ENCODE results near the gene TAL2. TPM values are rescaled to one million over a fixed set of nuclear protein-coding genes. Genes with fewer than 3 reads are reported as not detected.

Gene TAL2
- total and polyA plus RNA-seq, 9 of the 15 experiments (the other 6 are each of a cell fraction or from before 2014, with no cell fraction given): 0.21 to 3.7 (median 1.1) TPM; not detected in 1

- no peak overlapping the region for H3K4me2 ChIP-seq (ENCODE audit: insufficient read depth, low read length)
- no peak overlapping the region for H3K9ac ChIP-seq (ENCODE audit: insufficient read depth in 1 of 2, low read depth in 2 of 2, low read length in 2 of 2)
- 24% methylated on average over 4 of the region's 4 CpGs for WGBS (ENCODE audit: insufficient coverage, low coverage, missing lambda C conversion rate)
- no peaks in the 10 kb centered on the region for H3K9me1 ChIP-seq (ENCODE audit: control insufficient read depth, insufficient read depth, low read length)
- in situ Hi-C loops (cut with MboI): no loop called here
- H4K20me1 ChIP-seq (replicated peaks; ENCODE audit: control insufficient read depth, insufficient read depth, low read length): no peaks in the 10 kb centered on the region
- peaks cover 0 to 4% of the 10 kb centered on the region in 2 experiments; a peak in 2 of 5 replicates for H3K4me1 ChIP-seq (replicated peaks in 1 of 2; ENCODE audit: control insufficient read depth in 2 of 2, insufficient read depth in 2 of 2, low read length in 2 of 2)
- FAIRE-seq (peak; percentile 49), DNase-seq (ENCODE audit: extremely low read depth in 1 of 4, low spot score in 3 of 4) (no peak), ATAC-seq (no peak)
- H3K27ac ChIP-seq (ENCODE audit: extremely low read depth, low read depth, low read length): no peak overlapping the region
- ChIA-PET CTCF (ENCODE audit: low intra/inter-chr PET ratio) (no interaction called here), POLR2A (interaction anchor here (0.7 to 1.7 kb wide), 2 partner anchors 27 to 31 kb away, joined by 3 read pairs; partner anchors contain the start of gene TMEM38B)
- H3K79me2 ChIP-seq (ENCODE audit: control insufficient read depth, insufficient read depth, low read length): no peaks in the 10 kb centered on the region
- no peak overlapping the region for H2AFZ ChIP-seq (ENCODE audit: low read depth, low read length)
- TF ChIP-seq CBX8 (IDR thresholded peaks at IDR 0.05; ENCODE audit: borderline replicate concordance, extremely low read depth, low read depth, low read length, poor library complexity, severe bottlenecking) (no peak), KDM1A (IDR thresholded peaks at IDR 0.05) (peak; percentile 72 to 87; a peak in 3 of 4 replicates)
- intact Hi-C loops (cut with micrococcal nuclease): no loop called here
- no peak overlapping the region for H3K4me3 ChIP-seq
- H3K27me3 ChIP-seq (ENCODE audit: control insufficient read depth in 2 of 2, insufficient read depth in 2 of 2, low read length in 2 of 2): no peaks in the 10 kb centered on the region
- no peaks in the 10 kb centered on the region for H3K36me3 ChIP-seq (ENCODE audit: control insufficient read depth, insufficient read depth, low read length)
- no peaks in the 10 kb centered on the region for H3K9me3 ChIP-seq (replicated peaks; ENCODE audit: control insufficient read depth, insufficient read depth, low read depth, low read length)
- no TSS peak for BruUV-seq (replicated peaks)
Observed at GRCh38 chr9:105667867-105668266, 5.6 kb downstream of the TAL2 start.

GRCh38 chr9:105670315-105670714 is 8.1 kb downstream of the TAL2 start:
- Histone ChIP-seq H3K36me3 (ENCODE audit: control insufficient read depth, insufficient read depth, low read length) (no peaks in the 10 kb centered on the region), H3K79me2 (ENCODE audit: control insufficient read depth, insufficient read depth, low read length) (no peaks in the 10 kb centered on the region), H3K9ac (ENCODE audit: insufficient read depth in 1 of 2, low read depth in 2 of 2, low read length in 2 of 2) (no peak overlapping the region), H3K9me1 (ENCODE audit: control insufficient read depth, insufficient read depth, low read length) (no peaks in the 10 kb centered on the region), H4K20me1 (replicated peaks; ENCODE audit: control insufficient read depth, insufficient read depth, low read length) (no peaks in the 10 kb centered on the region), H3K27ac (ENCODE audit: extremely low read depth, low read depth, low read length) (no peak overlapping the region), H3K4me3 (no peak overlapping the region), H3K27me3 (ENCODE audit: control insufficient read depth in 2 of 2, insufficient read depth in 2 of 2, low read length in 2 of 2) (no peaks in the 10 kb centered on the region), H3K9me3 (replicated peaks; ENCODE audit: control insufficient read depth, insufficient read depth, low read depth, low read length) (no peaks in the 10 kb centered on the region), H2AFZ (ENCODE audit: low read depth, low read length) (0 out of 2 replicates have a peak overlapping the region, but pooled peaks have one; percentile 48), H3K4me2 (ENCODE audit: insufficient read depth, low read length) (no peak overlapping the region; the same call in 1 of the 2 replicates), H3K4me1 (replicated peaks in 1 of 2; ENCODE audit: control insufficient read depth in 2 of 2, insufficient read depth in 2 of 2, low read length in 2 of 2) (peaks cover 0 to 12% of the 10 kb centered on the region in 2 experiments; a peak in 3 of 5 replicates)
- in situ Hi-C loops (cut with MboI): no loop called here
- no TSS peak for BruUV-seq (replicated peaks)
- intact Hi-C loops (cut with micrococcal nuclease): no loop called here
- 3% methylated on average over 3 of the region's 3 CpGs for WGBS (ENCODE audit: insufficient coverage, low coverage, missing lambda C conversion rate)
- FAIRE-seq (no peak), DNase-seq (ENCODE audit: extremely low read depth in 1 of 4, low spot score in 3 of 4) (no peak), ATAC-seq (no peak; the same call in 2 of the 3 replicates)
- CTCF ChIA-PET (ENCODE audit: low intra/inter-chr PET ratio): no interaction called here
- POLR2A ChIA-PET: interaction anchor here (0.7 kb wide), 1 partner anchor 13 kb away, joined by 3 read pairs; no protein-coding TSS in a partner anchor
- TF ChIP-seq ARID1B (IDR thresholded peaks at IDR 0.05) (no peak), ZNF695 (CRISPR knock-in tag; IDR thresholded peaks at IDR 0.05) (no peak), FOXP1 (CRISPR knock-in tag; IDR thresholded peaks at IDR 0.05) (no peak), ZNF316 (IDR thresholded peaks at IDR 0.05) (no peak), RBM15 (IDR thresholded peaks at IDR 0.05; ENCODE audit: insufficient read depth, low read length) (no peak), DEAF1 (CRISPR knock-in tag; IDR thresholded peaks at IDR 0.05) (no peak), ZNF224 (CRISPR knock-in tag; IDR thresholded peaks at IDR 0.05) (no peak), MTA1 (IDR thresholded peaks at IDR 0.05; ENCODE audit: borderline replicate concordance) (no peak), KLF16 (IDR thresholded peaks at IDR 0.05) (no peak), DMBX1 (CRISPR knock-in tag; IDR thresholded peaks at IDR 0.05; ENCODE audit: borderline replicate concordance) (no peak)

Data from K562 (cell line).